ENCODE measurements around the gene HCN2.

DNA sequence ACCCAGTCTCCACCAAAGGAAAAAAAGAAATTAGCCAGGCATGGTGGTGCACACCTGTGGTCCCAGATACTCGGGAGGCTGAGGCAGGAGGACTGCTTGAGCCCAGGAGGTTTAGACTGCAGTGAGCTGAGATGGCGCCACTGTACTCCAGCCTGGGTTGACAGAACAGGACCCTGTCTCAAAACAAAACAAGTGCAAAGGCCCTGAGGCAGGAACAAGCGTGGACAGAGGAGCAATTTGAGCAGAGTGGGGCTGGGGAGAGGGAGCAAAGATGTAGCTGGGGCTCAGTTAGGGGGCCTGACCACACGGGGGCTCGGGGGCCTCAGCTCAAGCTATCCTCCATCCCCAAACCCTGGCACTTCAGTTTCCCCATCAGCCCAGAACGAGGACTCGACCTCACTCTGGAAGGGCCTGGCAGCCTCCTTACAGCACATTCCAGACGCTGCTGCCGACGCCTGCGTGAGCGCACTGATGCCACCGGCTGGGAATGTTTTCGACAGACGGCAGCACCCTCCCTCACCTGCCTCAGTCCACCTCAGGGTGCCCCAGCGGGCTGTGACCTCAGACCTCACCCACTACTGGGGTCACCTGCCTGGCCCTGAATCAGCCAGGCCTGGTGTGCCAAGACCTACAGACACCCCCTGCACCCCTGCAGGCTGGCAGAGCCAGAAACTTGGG is 45.4 kb downstream of the HCN2 start:
- TF ChIP-seq NR2C2 (CRISPR knock-in tag; IDR thresholded peaks at IDR 0.05) (no peak), E2F1 (CRISPR knock-in tag; IDR thresholded peaks at IDR 0.05) (no peak), CTCF (IDR thresholded peaks at IDR 0.05) (no peak), USF1 (CRISPR knock-in tag; IDR thresholded peaks at IDR 0.05) (no peak), STAT6 (CRISPR knock-in tag; conservative IDR thresholded peaks at IDR 0.05; ENCODE audit: low read depth) (no peak), JAZF1 (CRISPR knock-in tag; IDR thresholded peaks at IDR 0.05) (no peak)
- TF ChIP-seq, protein P1, sequence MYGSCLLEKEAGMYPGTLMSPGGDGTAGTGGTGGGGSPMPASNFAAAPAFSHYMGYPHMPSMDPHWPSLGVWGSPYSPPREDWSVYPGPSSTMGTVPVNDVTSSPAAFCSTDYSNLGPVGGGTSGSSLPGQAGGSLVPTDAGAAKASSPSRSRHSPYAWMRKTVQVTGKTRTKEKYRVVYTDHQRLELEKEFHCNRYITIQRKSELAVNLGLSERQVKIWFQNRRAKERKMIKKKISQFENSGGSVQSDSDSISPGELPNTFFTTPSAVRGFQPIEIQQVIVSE (CRISPR knock-in tag; IDR thresholded peaks at IDR 0.05; ENCODE audit: borderline replicate concordance), result no peak

Data from WTC11 (cell line).